Tibial nerve (tissue), 4 donors: Measurements from ENCODE around the gene INTS2. TPM values are rescaled to one million over a fixed set of nuclear protein-coding genes. Genes with fewer than 3 reads are reported as not detected.
"Not testable (repeated sequence)": the region's sequence is repeated elsewhere in the genome, so short reads cannot be mapped to it uniquely, and the experiment has no call there.

ENCODE experiments used
- DNase-seq, 2 donors: peaks; one replicate each; pipeline ENCODE4 v3.0.0-alpha.2; 2019; ENCODE audit warnings: low spot score in 2 of 2
- H3K27ac ChIP-seq, 4 donors: fragments of 200-600 bp; sonication (generic) in 3 of 4; one replicate each; pipeline ENCODE4 v1.5.1; 2017 to 2019; ENCODE audit warnings: mild to moderate bottlenecking in 1 of 4
- H3K27me3 ChIP-seq, 2 donors: fragments of 200-600 bp; sonication (generic) in 1 of 2; one replicate each; pipeline versions ENCODE4 v1.5.1 to v1.6.0; 2017 to 2019
- H3K36me3 ChIP-seq, 3 donors: fragments of 200-600 bp; sonication (generic); one replicate each; pipeline ENCODE4 v1.5.1; 2018 to 2019
- H3K4me1 ChIP-seq, 4 donors: fragments of 200-600 bp; sonication (generic) in 3 of 4; one replicate each; pipeline ENCODE4 v1.5.1; 2017 to 2019
- H3K4me3 ChIP-seq, 4 donors: fragments of 200-600 bp; sonication (generic) in 3 of 4; one replicate each; pipeline ENCODE4 v1.5.1; 2017 to 2019; ENCODE audit warnings: mild to moderate bottlenecking in 1 of 4, moderate library complexity in 1 of 4
- H3K9me3 ChIP-seq, 4 donors: fragments of 200-600 bp; sonication (generic) in 3 of 4; one replicate each; pipeline ENCODE4 v1.5.1; 2017 to 2019
- EP300 ChIP-seq, 2 donors: sonication (generic); formaldehyde crosslinking; IDR thresholded peaks; one replicate each; pipeline ENCODE4 v1.6.1; 2017; ENCODE audit warnings: antibody characterized with exemption in 2 of 2, mild to moderate bottlenecking in 1 of 2
- POLR2A ChIP-seq, 2 donors: fragments of 450-650 bp; IDR thresholded peaks; one replicate each; pipeline ENCODE4 v1.6.1; 2017; ENCODE audit warnings: antibody characterized with exemption in 2 of 2, mild to moderate bottlenecking in 2 of 2, moderate library complexity in 2 of 2
- WGBS, 2 donors: methylation state at CpG; one replicate each; pipeline ENCODE4 v1.1.5; 2018; 5-methylcytosine and 5-hydroxymethylcytosine counted together
- total RNA-seq, 4 donors: library from RNA; depleted of rRNA; stranded (reverse); fragments of >200 nt; gene quantifications; one replicate each; pipeline ENCODE4 v1.1.0, GENCODE V29; 2016
- TF ChIP-seq, protein P1 (sequence below), 5 experiments: fragments of 200-600 bp in 3 of 5; fragments of 450-650 bp in 2 of 5; sonication (generic) in 3 of 5; IDR thresholded peaks; one replicate each; pipeline ENCODE4 v1.5.1; 2016 to 2019; ENCODE audit warnings: antibody characterized with exemption in 5 of 5, mild to moderate bottlenecking in 3 of 5, moderate library complexity in 2 of 5

The INTS2 gene
- total RNA-seq, 4 donors from 2014 or later, result 10.0 to 15.5 (median 13.0) TPM

DNA sequence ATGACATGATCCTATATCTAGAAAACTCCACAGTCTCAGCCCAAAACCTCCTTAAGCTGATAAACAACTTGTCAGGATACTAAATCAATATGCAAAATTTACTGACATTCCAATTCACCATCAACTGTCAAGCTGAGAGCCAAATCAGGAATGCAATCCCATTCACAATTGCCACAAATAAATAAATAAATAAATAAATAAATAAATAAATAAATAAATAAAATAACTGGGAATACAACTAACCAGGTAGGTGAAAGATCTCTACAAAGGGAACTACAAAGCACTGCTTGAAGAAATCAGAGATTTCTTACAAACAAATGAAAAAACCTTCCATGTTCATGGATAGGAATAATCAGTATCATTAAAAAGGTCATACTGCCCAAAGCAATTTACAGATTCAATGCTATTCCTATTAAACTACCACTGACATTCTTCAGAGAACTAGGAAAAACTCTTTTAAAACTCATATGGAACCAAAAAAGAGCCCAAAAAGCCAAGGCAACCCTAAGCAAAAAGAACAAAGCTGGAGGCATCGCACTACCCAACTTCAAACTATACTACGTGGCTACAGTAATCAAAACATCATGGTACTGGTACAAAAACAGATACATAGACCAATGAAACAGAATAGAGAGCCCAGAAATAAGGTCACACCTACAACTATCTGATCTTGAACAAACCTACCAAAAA is 102.2 kb downstream of the INTS2 start:
- Histone ChIP-seq H3K27me3 (no peaks in the 10 kb centered on the region), H3K4me3 (no peak overlapping the region), H3K27ac (no peak overlapping the region), H3K9me3 (peaks cover 0 to 15% (median 0%) of the 10 kb centered on the region in 4 donors), H3K4me1 (no peaks in the 10 kb centered on the region), H3K36me3 (no peaks in the 10 kb centered on the region)
- TF ChIP-seq EP300 (IDR thresholded peaks at IDR 0.05) (no peak), POLR2A (IDR thresholded peaks at IDR 0.05) (no peak)
- TF ChIP-seq, protein P1, sequence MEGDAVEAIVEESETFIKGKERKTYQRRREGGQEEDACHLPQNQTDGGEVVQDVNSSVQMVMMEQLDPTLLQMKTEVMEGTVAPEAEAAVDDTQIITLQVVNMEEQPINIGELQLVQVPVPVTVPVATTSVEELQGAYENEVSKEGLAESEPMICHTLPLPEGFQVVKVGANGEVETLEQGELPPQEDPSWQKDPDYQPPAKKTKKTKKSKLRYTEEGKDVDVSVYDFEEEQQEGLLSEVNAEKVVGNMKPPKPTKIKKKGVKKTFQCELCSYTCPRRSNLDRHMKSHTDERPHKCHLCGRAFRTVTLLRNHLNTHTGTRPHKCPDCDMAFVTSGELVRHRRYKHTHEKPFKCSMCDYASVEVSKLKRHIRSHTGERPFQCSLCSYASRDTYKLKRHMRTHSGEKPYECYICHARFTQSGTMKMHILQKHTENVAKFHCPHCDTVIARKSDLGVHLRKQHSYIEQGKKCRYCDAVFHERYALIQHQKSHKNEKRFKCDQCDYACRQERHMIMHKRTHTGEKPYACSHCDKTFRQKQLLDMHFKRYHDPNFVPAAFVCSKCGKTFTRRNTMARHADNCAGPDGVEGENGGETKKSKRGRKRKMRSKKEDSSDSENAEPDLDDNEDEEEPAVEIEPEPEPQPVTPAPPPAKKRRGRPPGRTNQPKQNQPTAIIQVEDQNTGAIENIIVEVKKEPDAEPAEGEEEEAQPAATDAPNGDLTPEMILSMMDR (IDR thresholded peaks at IDR 0.05), result no peak
- WGBS, 2 donors, result 97 to 98% methylated on average over 2 of the region's 2 CpGs
- no peak for DNase-seq

DNA sequence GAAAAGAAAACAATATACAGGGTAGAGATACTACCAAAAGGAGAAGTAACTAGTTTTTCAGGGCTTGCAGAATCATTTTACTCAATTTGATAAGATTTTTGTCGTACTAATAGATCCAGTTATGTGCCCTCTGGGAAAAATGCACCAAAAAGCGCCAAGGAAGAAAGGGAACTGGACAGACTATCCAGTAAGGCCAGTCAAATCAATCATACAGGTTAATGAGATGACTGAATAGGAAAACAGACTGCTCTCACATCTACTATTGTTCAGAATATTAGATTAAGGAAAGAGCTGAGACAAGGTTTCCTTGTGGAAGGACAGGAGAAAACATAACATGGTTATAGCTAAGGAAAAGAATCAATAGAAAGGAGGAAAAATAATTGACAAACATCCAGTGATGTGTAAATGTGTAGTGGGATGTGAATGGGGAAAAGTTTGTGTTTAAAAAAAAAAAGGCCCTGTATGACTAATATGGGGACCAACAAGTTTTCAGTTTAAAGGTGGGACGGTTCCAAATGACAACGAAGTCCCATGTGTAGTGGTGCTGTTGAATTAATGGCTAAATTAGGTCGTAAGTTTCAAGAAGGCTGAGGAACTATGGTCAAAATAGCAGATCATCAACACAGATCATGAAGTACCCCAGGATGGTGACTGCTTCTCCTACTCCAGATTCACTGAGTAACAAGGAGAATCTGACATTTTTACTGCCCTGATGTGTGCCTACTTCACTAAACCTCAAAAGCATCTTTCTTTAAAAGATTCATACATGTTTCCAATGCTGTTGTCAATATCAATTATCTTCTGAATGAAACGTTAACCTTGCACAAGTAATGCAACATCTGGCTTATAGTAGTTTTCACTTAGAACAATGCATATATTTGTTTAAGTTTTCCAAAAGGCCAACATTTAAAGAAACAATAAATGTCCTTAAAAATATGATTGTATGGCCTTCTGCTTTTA is 105.2 kb downstream of the INTS2 start:
- no peak for DNase-seq
- WGBS, 2 donors, result 80 to 86% methylated on average over 6 of the region's 6 CpGs
- Histone ChIP-seq H3K27me3 (no peaks in the 10 kb centered on the region), H3K27ac (no peak overlapping the region), H3K4me3 (no peak overlapping the region), H3K36me3 (no peaks in the 10 kb centered on the region), H3K9me3 (peaks cover 0 to 10% (median 0%) of the 10 kb centered on the region in 4 donors), H3K4me1 (no peaks in the 10 kb centered on the region)
- no peak for TF ChIP-seq POLR2A (IDR thresholded peaks at IDR 0.05)
- TF ChIP-seq, protein P1 (IDR thresholded peaks at IDR 0.05), result no peak
- TF ChIP-seq EP300 (IDR thresholded peaks at IDR 0.05), result no peak

DNA sequence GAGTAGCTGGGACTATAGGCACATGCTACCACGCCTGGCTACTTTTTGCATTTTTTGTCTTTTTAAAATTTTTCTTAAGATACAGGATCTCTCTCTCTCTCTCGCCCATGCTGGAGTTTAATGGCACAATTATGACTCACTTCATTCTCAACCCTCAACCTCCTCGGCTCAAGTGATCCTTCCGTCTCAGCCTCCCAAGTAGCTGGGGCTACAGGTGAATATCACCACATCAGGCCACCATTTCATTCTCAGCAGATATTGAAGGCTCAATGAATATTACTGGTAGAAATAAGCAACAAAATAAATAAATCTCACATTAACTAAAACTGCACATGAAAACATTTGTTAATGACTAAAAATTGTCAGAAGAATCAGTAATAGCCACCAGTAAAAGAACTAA is 106.1 kb downstream of the INTS2 start:
- no peak overlapping the region for H3K27ac ChIP-seq
- DNase-seq, result no peak
- H3K4me3 ChIP-seq, result no peak overlapping the region
- WGBS, 2 donors, result 75 to 98% methylated on average over 4 of the region's 4 CpGs
- no peaks in the 10 kb centered on the region for H3K4me1 ChIP-seq
- TF ChIP-seq, protein P1 (IDR thresholded peaks at IDR 0.05), result no peak
- no peak for TF ChIP-seq POLR2A (IDR thresholded peaks at IDR 0.05)
- TF ChIP-seq EP300 (IDR thresholded peaks at IDR 0.05), result no peak
- no peaks in the 10 kb centered on the region for H3K27me3 ChIP-seq
- no peaks in the 10 kb centered on the region for H3K36me3 ChIP-seq
- H3K9me3 ChIP-seq, result peaks cover 0 to 4% (median 0%) of the 10 kb centered on the region in 4 donors

DNA sequence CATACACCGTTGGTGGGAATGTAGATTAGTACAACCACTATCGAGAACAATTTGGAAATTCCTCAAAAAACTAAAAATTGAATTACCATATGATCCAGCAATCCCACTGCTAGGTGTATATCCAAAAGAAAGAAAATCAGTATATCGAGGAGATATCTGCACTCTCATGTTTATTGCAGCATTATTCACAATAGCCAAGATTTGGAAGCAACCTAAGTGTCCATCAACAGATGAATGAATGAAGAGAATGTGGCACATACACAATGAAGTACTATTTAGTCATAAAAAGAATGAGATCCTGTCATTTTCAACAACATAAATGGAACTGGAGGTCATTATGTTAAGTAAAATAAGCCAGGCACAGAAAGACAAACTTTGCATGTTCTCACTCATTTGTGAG is 108.5 kb downstream of the INTS2 start:
- not testable (repeated sequence) for H3K4me3 ChIP-seq, H3K27ac ChIP-seq, H3K27me3 ChIP-seq, H3K4me1 ChIP-seq, H3K36me3 ChIP-seq, DNase-seq, H3K9me3 ChIP-seq
- 94 to 95% methylated on average over 3 of the region's 3 CpGs for WGBS, 2 donors

DNA sequence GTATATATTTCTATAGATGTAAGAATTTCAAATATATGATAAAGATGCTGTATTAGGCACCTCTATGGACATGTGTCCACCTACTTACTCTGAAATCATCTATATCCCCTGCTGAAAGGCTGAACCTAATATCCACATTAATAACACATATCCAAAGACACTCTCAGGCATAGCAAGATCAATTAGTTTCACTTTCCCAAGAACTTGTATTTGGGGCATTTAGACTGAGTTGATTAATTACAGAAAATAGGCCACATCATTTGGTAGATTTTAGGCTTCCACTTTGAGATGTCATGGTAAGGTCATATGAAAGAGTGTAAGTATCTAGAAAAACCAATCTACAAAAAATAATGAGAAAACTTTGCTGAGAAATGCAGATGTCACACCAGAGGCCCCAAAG is 109.6 kb downstream of the INTS2 start:
- Histone ChIP-seq H3K9me3 (peaks cover 0 to 4% (median 0%) of the 10 kb centered on the region in 4 donors), H3K4me3 (no peak overlapping the region), H3K4me1 (no peaks in the 10 kb centered on the region), H3K27me3 (no peaks in the 10 kb centered on the region), H3K27ac (no peak overlapping the region), H3K36me3 (no peaks in the 10 kb centered on the region)
- DNase-seq, result no peak
- TF ChIP-seq, protein P1 (IDR thresholded peaks at IDR 0.05), result no peak
- TF ChIP-seq POLR2A (IDR thresholded peaks at IDR 0.05) (no peak), EP300 (IDR thresholded peaks at IDR 0.05) (no peak)
